Neural cell (in vitro differentiated cells): ENCODE results near the gene LDLRAD4.

ENCODE experiments used
- CTCF ChIP-seq: fragments of 450-650 bp; IDR thresholded peaks from 2 replicates; pipeline ENCODE4 v1.5.1; 2014; ENCODE audit warnings: antibody characterized with exemption, mild to moderate bottlenecking, moderate library complexity; ENCODE audit not compliant: poor library complexity, severe bottlenecking
- EZH2 ChIP-seq: fragments of 200-600, 300-800 bp; shearing (Covaris generic), sonication (generic); IDR thresholded peaks from 2 replicates; pipeline ENCODE4 v1.6.1; 2014; ENCODE audit warnings: antibody characterized with exemption, low read length, borderline replicate concordance, mild to moderate bottlenecking; ENCODE audit not compliant: insufficient read depth, poor library complexity, severe bottlenecking
- MXI1 ChIP-seq: fragments of 450-650 bp; conservative IDR thresholded peaks from 2 replicates; pipeline ENCODE4 v1.6.1; 2014; ENCODE audit warnings: antibody characterized with exemption, mild to moderate bottlenecking; ENCODE audit not compliant: poor library complexity, severe bottlenecking
- RAD21 ChIP-seq: fragments of 450-650 bp; conservative IDR thresholded peaks from 2 replicates; pipeline ENCODE4 v1.6.1; 2014; ENCODE audit warnings: antibody characterized with exemption, mild to moderate bottlenecking, moderate library complexity
- TAF1 ChIP-seq: IDR thresholded peaks from 2 replicates; pipeline ENCODE4 v1.6.1; 2012; ENCODE audit warnings: low read depth

GRCh38 chr18:13505780-13506345, 287.3 kb downstream of the LDLRAD4 start:
- TF ChIP-seq CTCF: no peak
- TF ChIP-seq RAD21: no peak
- no peak for TF ChIP-seq MXI1
- no peak for TF ChIP-seq EZH2
- no peak for TF ChIP-seq TAF1
